CD4-positive, alpha-beta T cell treated with Interleukin-12 subunit alpha and Interleukin-12 subunit beta, for 1 hour (primary cell): ENCODE results near the gene SHTN1.
A peak's percentile ranks its signal among the peaks of the same experiment; 100 is the strongest.

ENCODE experiments used
- DNase-seq: peaks from one replicate; pipeline ENCODE4 v3.0.0-alpha.2; 2020

Gene SHTN1

GRCh38 chr10:117005026-117005526, at the start of gene SHTN1:
Gene SHTN1, minus strand, starts transcription at chr10:117005187. Its CDS starts 108 bp downstream, at chr10:117005079.
- peak; percentile 14 for DNase-seq

GRCh38 chr10:117053482-117053881, 48.5 kb upstream of the SHTN1 start:
- DNase-seq = no peak

GRCh38 chr10:117047947-117048346, 43.0 kb upstream of the SHTN1 start:
- DNase-seq = no peak

GRCh38 chr10:117016266-117016665, 11.3 kb upstream of the SHTN1 start:
- no peak for DNase-seq

GRCh38 chr10:117014835-117015234, 9.8 kb upstream of the SHTN1 start:
- DNase-seq = no peak

GRCh38 chr10:117007080-117007479, 2.1 kb upstream of the SHTN1 start:
- no peak for DNase-seq

GRCh38 chr10:117005527-117006055, 604 bp upstream of the SHTN1 start:
- DNase-seq = no peak

GRCh38 chr10:117004227-117005025, 561 bp downstream of the SHTN1 start:
- peak; percentile 2 for DNase-seq

GRCh38 chr10:117003336-117003735, 1.7 kb downstream of the SHTN1 start:
- no peak for DNase-seq

GRCh38 chr10:117002206-117002605, 2.8 kb downstream of the SHTN1 start:
- no peak for DNase-seq

- DNase-seq = no peak
These were observed 3.8 kb downstream of the SHTN1 start for GRCh38 chr10:117001144-117001543.

GRCh38 chr10:117000580-117000979, 4.4 kb downstream of the SHTN1 start:
- DNase-seq = no peak

GRCh38 chr10:116998172-116998571, 6.8 kb downstream of the SHTN1 start:
- DNase-seq = no peak

- DNase-seq = no peak
These were observed 8.0 kb downstream of the SHTN1 start for GRCh38 chr10:116997015-116997414.

GRCh38 chr10:116995648-116996047, 9.3 kb downstream of the SHTN1 start:
- DNase-seq = no peak

- DNase-seq = no peak
These were observed 10.7 kb downstream of the SHTN1 start for GRCh38 chr10:116994113-116994890.

GRCh38 chr10:116993610-116994009, 11.4 kb downstream of the SHTN1 start:
- DNase-seq = no peak

GRCh38 chr10:116992183-116992582, 12.8 kb downstream of the SHTN1 start:
- DNase-seq = no peak

GRCh38 chr10:116990276-116990800, 14.6 kb downstream of the SHTN1 start:
- no peak for DNase-seq

- no peak for DNase-seq
These were observed 15.5 kb downstream of the SHTN1 start for GRCh38 chr10:116989439-116989838.

- no peak for DNase-seq
These were observed 16.7 kb downstream of the SHTN1 start for GRCh38 chr10:116988311-116988710.

- no peak for DNase-seq
These were observed 19.4 kb downstream of the SHTN1 start for GRCh38 chr10:116985611-116986010.

GRCh38 chr10:116984202-116984990, 20.6 kb downstream of the SHTN1 start:
- no peak for DNase-seq
